HG02678 (cell line): Measurements from ENCODE around the gene KLF15.

Source experiments
- ATAC-seq: cut with Tn5 transposase; IDR thresholded peaks from one replicate; pipeline ENCODE4 v1.9.1; 2021; ENCODE audit warnings: mild to moderate bottlenecking, moderate library complexity; ENCODE audit not compliant: unreplicated experiment

The KLF15 gene

GRCh38 chr3:126326629-126327028, 30.6 kb downstream of the KLF15 start:
- no peak for ATAC-seq

GRCh38 chr3:126322181-126322967, 34.8 kb downstream of the KLF15 start:
- ATAC-seq: no peak

GRCh38 chr3:126321490-126321889, 35.7 kb downstream of the KLF15 start:
- ATAC-seq: no peak

- ATAC-seq: no peak
These were observed 36.5 kb downstream of the KLF15 start for GRCh38 chr3:126320517-126321293.

- ATAC-seq: no peak
These were observed 37.4 kb downstream of the KLF15 start for GRCh38 chr3:126319701-126320295.

GRCh38 chr3:126317029-126317996, 39.9 kb downstream of the KLF15 start:
- ATAC-seq: no peak

GRCh38 chr3:126316501-126316939, 40.7 kb downstream of the KLF15 start:
- no peak for ATAC-seq

GRCh38 chr3:126316031-126316461, 41.2 kb downstream of the KLF15 start:
- ATAC-seq: no peak

- no peak for ATAC-seq
These were observed 42.2 kb downstream of the KLF15 start for GRCh38 chr3:126314790-126315658.

- ATAC-seq: no peak
These were observed 42.9 kb downstream of the KLF15 start for GRCh38 chr3:126314305-126314789.

GRCh38 chr3:126313580-126314304, 43.5 kb downstream of the KLF15 start:
- no peak for ATAC-seq

GRCh38 chr3:126313166-126313565, 44.0 kb downstream of the KLF15 start:
- ATAC-seq: no peak

- ATAC-seq: no peak
These were observed 44.9 kb downstream of the KLF15 start for GRCh38 chr3:126312341-126312740.

GRCh38 chr3:126311338-126311978, 45.8 kb downstream of the KLF15 start:
- ATAC-seq: no peak

GRCh38 chr3:126310816-126311215, 46.4 kb downstream of the KLF15 start:
- ATAC-seq: no peak

GRCh38 chr3:126309861-126310655, 47.1 kb downstream of the KLF15 start:
- no peak for ATAC-seq

GRCh38 chr3:126309165-126309564, 48.0 kb downstream of the KLF15 start:
- no peak for ATAC-seq
